ENCODE data around the gene PLA2G4B.
"Not testable (repeated sequence)": the region's sequence is repeated elsewhere in the genome, so short reads cannot be mapped to it uniquely, and the experiment has no call there.

The PLA2G4B gene

DNA sequence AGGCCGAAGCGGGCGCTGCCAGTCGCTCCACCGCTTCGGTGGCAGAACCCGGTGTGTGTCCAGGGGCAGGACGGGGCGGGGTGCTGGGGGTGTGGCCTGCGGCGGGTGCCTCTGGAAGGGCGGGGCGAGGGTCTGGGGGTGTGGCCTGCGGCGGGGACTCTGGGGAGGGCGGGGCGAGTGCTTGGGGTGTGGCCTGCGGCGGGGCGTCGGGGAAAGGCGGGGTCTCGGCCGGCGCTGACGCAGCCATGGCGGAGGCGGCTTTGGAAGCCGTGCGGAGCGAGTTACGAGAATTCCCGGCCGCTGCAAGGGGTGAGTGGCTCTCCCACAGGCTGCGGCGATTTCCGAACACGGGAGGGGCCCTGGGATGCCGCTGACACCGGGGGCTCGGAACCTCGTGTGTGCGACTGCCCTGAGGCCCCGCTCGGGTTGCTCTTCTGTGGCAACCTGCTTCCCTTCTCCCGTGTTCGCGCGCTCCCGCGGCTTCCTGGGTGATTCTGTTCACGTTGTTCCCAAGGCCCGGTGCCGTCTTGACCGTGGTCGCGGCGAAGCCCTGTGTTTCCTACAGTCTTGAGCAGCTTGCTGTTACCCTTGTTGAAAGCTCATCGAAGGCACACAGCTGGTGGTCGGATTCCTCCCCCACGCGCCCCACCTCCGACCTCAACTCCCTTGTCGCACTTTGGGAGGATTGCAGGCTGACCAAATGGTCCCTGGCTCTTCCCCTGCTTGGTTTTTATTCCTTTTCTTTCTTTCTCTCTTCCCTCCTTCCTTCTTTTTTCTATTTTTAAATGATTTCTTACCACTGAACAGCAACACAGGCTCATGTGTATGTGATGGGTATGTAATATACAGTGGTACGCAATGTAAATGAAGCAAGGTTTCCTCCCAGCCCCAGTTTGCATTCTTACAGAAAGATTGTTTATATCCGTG is 10.5 kb upstream of the PLA2G4B start, which contains the start of gene JMJD7:
Gene JMJD7, plus strand, starts transcription at position 213 of the 927 bp plus-strand sequence. Its CDS starts 33 bp downstream, at position 246.
- DNase-seq = peak; percentile 87

DNA sequence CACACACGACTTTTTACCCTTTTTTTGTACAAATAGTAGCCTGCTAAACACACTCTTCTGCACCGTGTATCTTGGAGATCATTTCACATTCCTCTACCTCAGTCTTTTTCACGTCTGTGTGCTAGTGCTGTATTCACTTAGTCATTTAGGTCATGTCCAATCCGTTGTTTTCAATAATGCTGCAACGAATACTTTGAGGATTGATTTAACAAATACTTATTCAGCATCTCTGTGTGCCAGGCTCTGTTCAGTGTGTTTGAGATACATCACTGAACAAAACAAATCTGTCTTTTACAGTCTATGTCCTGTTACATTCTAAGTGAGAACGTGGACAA is 9.9 kb upstream of the PLA2G4B start:
- DNase-seq = no peak

DNA sequence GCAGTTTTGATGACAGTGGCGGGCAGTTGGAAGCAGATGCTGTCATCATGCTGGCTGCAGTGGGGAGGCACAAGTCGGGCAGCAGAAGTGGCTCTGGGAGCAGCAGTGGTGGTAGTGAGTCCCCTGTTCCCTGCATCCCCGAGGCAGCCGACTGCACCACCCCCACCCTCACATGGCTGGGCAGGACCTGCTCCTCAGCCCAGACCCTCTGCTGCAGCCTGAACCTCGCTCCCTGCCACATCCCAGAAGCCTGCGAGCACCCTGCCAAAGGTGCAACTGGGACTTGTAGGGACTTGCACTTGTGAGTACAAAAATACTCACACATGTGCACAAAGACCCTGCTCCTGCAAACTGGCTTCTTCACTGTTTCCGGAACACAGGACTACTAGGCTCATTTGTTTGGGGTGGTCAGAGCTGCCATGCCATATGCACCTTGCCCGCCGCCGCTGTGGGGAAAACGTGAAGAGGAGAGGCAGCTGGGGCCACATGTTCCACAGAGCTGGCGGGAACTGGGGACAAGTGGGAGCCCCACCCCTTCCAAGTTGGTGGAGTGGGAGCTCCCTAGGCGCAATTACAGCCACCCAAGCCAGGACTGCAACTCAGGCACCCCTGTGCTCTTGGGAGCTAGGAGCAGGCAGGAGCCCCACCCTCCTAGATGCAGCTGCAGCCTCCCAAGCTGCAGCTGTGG is 8.5 kb upstream of the PLA2G4B start:
- DNase-seq = no peak

DNA sequence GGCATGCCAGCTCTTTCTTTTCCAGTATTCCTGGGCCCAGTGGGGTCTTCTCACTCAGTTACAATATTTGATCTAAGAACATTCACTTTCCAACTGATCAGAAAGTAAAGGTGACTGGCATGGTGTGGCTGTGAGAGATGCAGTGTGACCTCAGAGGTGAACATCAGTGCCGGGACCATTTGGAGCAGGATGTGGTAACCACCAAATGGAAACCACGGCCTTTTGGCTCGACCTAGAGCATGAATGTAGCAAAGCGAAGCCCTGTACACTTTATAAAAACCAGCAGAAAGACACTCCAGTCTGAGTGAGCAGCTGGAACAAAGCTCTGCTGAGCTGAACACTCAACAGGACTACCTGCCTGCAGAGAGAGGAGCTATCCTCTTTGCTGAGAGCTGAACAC is 7.4 kb upstream of the PLA2G4B start:
- not testable (repeated sequence) for DNase-seq

DNA sequence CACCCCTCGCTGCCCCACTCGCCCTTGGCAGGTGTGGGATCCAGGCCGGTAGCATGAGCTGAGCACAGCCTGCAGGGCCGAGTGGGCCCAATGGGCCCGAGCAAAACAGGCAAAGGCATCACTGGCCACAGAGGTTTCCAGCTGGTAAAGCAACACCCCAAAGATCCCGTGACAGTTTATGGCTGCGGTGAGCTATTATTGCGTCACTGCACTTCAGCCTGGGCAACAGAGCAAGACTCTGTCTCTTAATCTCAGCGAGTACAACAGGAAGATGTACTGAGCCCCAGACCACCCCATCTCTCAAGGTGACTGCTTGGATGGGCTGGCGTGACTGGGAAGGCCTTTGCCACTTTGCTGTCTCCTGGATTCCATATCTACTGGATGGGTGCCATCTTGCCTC is 6.4 kb upstream of the PLA2G4B start:
- DNase-seq = no peak

DNA sequence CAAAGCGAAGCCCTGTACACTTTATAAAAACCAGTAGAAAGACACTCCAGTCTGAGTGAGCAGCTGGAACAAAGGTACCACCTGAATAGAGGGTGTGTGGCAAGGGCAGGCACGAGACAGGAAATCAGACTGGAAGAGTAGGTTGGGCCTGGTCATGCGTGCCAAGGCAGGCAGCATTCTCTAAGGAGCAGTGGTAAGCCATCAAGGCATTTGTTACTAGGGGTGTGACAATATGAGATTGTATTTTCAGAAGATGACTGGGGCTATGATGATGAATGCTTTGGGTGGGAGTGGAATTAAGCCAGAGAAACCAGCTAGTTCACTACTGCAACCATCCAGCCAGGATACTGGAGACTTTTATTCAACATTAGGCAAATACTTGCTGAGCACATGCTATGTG is 5.8 kb upstream of the PLA2G4B start:
- DNase-seq = no peak

DNA sequence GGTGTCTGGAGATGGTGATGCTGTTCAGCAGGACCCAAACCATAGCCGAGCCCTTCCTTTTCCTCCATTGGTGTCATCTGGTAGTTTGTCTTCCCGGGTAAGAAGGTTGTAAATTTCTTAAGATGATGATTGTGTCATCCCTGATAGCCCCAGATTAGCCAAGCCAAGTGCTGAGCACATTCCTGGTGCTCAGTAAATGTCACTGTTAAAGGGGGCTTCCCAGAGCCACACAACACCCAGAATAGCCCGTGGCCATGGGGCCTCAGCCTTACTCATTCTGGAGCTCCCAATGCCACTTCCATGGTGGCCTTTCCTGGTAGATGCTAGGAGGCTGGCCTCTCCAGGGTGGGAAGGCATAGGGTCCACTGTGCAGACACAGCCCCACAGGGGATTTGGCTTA is 4.6 kb upstream of the PLA2G4B start:
- no peak for DNase-seq

DNA sequence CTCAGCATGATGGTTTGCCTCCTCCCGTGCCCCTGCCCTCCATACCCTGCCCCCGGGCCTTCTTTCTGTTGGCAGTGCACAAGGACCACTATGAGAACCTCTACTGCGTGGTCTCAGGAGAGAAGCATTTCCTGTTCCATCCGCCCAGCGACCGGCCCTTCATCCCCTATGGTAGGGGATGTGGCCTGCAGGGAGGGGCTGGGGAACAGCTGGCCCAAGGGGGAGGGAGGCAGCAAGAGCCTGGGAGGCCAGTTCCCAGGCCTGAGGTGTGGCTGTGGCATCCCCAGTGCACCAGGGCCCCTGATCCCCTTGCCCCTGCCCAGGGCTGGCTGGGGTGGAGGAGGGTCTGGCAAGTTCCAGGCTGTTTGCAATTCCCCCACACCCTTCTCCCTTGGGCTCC is 2.6 kb upstream of the PLA2G4B start:
- DNase-seq = no peak

DNA sequence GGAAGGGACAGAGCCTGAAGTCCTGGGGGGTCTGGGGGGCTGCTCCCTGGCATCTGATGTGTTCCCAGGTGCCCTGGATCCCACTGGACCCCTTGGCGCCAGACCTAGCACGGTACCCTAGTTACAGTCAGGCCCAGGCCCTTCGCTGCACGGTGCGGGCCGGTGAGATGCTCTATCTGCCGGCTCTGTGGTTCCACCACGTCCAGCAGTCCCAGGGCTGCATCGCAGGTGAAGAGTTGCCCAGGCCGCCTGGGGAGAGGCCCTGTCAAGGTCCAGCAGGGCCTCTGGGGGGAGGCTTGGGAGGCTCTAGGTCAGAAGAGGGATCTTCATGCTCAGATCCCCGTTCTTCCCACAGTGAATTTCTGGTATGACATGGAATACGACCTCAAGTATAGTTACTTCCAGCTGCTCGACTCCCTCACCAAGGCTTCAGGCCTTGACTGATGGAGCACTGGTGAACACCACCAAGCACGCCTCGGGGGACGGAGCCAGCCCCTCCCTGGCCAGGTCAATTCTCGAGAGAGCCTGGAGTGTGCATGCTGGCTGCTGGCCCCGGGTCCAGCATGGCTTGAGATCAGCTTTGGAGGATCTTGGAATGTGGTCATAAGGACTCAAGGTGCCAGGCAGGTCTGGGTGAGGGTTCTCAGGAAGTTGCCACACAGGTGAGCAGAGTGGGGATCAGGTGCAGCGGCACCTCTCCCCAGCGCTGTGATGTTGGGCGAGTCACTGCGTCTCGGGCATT is 1.8 kb upstream of the PLA2G4B start:
- no peak for DNase-seq

DNA sequence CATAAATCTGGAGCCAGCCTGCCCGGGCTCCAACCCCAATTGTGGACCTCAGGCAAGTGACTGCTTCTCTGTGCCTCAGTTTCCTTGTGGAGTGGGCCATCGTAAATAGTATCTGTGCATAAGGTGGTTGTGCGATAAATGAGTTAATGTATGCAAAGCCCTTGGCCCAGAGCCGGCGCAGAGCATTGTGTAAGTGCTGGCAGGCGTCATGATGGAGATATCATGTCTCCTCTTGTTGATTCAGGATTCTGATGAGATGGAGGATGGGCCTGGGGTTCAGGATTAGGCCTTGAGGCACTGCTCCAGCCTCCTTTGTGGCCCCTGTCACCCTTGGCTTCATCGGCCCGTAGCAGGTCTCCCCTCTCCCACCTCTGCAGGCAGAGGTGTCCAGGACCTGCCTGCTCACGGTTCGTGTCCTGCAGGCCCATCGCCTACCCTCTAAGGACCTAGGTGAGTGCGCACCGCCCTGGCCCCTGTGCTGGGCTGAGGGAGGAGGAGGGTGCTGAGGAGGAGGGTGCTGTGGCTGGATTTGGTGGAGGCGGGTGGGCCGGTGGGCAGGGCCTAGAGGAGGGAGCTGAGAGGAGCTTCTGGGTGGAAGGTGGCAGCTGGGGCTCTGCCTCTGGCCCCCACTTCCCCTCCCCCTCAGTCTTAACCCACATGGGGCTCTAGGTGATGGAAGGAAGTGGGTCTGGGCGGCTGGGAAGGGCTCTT is 1.3 kb downstream of the PLA2G4B start:
- DNase-seq = no peak

DNA sequence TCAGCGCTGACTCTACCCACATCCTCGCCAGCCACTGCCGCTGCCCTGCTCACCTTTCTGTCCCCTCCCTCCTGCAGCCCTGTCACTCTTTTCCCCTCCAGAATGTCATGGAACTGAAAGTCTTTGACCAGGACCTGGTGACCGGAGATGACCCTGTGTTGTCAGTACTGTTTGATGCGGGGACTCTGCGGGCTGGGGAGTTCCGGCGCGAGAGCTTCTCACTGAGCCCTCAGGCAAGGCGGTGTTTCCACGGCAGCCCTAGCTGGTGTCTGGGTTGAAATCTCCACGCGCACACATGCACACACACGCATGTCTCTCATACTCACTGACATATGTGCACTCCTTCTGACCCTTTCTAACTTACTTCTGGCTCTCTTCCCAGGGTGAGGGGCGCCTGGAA is 2.0 kb downstream of the PLA2G4B start:
- no peak for DNase-seq

DNA sequence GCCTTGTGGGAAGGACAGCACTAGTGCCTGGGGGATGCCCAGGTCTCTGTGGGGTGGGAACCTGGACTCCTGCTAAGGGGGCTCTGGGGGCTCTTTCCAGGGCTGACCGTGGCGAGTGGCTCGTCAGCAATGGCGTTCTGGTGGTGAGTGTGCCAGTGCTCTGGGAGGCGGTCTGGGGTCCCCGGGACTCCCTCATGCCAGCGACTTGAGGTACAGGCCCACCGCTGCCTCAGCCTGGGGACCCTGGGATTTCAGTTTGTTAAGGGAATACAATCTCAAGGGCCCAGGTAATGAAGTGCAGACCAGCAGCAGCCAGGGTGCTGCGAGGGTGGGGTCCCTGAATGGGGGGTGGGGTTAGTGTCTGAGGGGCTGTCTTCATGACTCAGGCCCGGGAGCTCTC is 2.5 kb downstream of the PLA2G4B start:
- DNase-seq = no peak

DNA sequence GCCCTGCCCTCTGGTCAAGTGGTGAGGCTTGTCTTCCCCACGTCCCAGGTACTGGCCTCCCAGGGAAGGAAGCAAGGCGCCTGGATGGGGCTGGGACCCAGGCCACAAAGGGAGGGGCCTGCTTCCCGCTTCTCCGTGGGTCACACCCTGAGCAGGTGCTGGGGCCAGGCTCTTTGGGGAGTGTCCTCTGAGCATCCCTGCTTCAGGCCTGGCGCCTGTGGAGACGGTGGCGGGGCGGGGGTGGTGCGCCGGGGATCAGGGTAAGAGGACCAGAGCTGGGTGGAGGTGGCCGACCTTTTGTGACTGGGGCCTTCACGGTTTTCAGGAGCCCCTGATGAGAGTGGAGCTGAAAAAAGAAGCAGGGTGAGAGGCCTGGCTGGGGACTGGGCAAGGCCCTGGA is 3.6 kb downstream of the PLA2G4B start:
- DNase-seq = no peak

DNA sequence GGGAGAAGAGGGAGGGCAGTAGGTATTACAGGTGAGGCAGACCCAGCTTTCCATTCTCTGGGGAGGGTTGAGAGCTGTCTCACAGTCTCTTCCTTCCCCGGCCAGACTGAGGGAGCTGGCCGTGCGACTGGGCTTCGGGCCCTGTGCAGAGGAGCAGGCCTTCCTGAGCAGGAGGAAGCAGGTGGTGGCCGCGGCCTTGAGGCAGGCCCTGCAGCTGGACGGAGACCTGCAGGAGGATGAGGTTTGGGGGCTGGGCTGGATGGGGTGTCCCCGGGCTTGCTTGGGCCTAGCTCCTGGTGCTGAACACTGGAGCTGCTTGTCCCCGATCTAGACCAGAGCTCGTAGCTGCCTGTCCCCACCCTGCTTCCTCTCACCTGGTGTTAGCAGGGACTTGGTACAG is 4.9 kb downstream of the PLA2G4B start:
- DNase-seq = no peak

DNA sequence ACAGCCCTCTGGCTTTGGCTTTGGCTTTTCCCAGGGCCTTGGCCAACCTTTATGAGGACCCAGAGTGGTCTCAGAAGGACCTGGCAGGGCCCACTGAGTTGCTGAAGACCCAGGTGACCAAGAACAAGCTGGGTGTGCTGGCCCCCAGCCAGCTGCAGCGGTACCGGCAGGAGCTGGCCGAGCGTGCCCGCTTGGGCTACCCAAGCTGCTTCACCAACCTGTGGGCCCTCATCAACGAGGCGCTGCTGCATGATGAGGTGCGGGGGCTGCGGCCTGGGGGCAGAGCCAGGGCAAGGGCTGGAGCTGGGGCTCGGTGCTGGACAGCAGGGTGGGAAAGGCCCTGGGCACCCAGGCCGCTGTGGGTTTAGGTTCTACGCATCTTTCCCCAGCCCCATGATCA is 6.2 kb downstream of the PLA2G4B start:
- no peak for DNase-seq

DNA sequence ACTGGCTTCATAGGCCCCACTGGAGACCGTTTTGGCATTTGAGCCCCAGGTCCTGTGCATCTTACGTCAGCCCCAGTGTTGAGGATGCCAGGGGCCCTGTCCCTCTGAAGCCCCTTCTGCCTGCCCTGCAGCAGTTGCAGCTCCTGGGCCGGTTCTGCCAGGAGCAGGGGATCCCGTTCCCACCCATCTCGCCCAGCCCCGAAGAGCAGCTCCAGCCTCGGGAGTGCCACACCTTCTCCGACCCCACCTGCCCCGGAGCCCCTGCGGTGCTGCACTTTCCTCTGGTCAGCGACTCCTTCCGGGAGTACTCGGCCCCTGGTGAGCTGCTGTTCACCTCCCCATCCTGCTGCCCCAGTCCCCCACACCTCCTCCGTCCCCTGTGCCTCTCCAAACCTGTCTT is 8.6 kb downstream of the PLA2G4B start:
- no peak for DNase-seq

DNA sequence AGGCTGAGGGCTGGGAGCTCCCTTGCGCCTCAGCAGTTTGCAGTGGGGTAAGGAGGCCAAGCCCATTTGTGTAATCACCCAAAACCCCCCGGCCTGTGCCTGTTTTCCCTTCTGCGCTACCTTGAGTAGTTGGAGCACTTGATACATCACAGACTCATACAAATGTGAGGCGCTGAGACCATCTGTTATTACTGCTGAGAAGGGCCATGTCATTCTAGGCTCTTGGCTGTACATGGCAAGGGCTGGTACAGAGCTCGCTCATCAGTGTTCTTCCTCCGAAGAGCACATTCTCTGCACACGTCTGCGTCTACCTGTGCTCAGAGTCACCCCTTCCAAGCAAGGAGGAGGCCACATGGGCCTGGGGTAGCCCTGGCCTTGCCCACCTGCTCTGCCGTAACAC is 9.3 kb downstream of the PLA2G4B start:
- no peak for DNase-seq

DNA sequence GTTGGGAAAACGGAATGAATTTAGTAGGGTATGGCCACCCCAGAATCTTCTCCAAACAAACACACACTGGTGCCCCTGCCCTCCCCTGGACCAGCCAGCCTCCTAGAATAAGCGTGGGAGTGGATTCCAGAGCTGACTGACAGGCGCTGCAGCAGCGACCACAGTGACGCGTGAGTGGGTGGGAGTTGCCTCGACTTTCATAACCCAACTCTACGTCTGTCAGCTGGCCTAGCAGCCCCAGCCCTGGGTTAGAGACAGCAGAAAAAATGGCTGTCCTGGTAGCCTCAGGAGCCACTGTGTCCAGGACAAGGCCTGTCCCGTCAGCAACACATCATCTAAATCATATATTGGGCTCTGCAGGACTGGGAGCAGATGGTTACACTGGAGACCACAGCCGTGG is 10.0 kb downstream of the PLA2G4B start:
- no peak for DNase-seq

DNA sequence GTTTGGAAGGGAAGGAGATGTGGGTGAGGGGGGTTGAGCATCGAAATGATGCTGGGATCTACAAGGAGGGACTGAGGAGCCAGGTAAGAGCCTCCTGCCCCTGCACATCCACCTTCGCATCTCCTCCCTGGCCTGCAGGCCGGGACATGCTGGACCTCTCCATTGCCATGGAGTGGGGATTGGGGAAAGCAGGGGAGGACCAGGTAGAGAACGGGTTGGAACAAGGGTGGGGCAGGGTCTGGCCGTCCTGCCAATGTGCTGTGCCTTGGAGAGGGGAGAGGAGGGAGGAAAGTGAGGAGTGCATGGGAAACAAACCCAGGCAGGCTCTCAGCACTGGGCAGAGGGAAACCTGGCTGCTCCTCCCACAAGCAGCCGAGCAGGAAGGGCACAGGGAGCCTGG is 10.6 kb downstream of the PLA2G4B start:
- DNase-seq = no peak

DNA sequence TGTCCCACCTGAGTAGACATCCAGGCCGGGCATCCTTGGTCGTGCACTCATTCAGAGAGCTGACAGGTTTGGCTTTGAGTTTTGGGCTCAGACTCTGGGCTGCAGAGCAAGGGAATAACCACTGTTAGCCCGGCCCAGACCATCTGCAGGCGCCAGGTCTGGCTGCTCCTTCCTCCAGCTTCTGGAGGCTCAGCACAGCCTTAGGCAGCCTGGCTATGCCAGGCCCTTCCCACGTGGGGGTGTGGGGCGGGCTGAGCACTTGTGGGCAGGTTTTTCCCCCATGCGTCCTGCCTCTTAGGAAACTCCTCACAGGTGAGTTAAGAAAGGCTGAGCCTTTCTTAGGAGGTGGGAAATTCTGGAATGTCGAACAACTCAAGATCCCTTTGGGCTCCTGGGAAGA is 11.2 kb downstream of the PLA2G4B start:
- DNase-seq = no peak

DNA sequence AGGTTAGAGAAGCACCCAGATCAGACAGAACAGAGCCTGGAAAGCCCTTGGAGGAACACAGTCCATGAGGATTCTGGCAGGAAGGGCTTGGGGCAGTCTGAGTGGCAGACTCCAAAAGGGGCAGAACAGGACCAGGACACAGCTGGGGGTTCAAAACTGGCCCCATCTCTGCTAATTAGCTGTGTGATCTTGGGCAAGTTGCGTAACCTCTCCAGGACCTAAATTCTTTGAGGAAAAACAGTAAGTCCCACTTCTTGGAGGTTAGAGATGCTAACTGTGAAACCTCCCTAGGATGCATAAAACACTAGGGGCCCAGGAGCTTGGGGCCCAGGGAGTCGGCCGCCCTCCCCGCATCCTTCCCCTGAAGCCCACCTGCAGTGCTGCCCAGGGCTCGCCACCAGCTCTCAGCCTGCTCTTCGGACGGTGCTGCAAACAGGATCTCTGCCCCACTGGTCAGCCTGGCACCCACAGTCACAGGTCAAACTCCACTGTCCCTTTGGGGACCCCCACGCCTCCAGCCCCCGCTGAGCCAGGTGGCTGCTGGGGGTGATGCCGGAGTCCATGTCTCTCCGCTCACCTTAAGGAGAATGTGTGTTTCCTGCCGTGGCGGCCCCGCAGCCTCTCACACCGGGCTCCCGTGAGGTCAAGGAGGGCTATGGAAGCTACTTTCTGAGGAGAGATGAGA is 12.0 kb downstream of the PLA2G4B start:
- no peak for DNase-seq

DNA sequence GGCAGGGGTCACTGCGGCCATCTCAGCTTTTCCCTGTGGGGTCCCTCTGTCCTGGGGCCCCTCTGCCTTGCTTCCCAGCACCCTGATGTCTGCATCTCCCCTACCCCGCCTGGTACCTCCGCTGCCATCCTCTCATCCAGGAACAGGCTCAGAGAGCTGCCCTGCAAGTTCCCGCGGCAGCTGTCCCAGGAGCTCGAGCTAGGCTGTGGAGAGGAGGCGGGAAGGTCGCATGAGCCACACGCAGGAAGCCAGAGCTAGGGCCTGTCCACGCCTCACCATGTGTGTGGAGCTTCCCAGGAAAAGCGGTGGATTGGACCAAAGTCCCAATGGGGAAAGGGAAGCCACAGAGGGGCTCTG is 12.5 kb downstream of the PLA2G4B start:
- DNase-seq = no peak
